GM12865 (cell line): Measurements from ENCODE around the gene CLIC5.
A peak's percentile ranks its signal among the peaks of the same experiment; 100 is the strongest.

ENCODE experiments used
- DNase-seq: peaks from one replicate; pipeline ENCODE4 v3.0.0; 2010; ENCODE audit warnings: low read depth
- H3K4me3 ChIP-seq: 2 replicates; pipeline ENCODE4 v1.5.1; 2011; ENCODE audit warnings: mild to moderate bottlenecking, low read depth, low read length, control low read depth
- TF ChIP-seq, protein P1 (sequence below): IDR thresholded peaks from 2 replicates; pipeline ENCODE4 v1.5.1; 2011; ENCODE audit warnings: low read length, control low read depth, low read depth, inconsistent platforms; ENCODE audit not compliant: insufficient read depth; ENCODE audit errors: missing control alignments

CLIC5 gene

GRCh38 chr6:45966797-45967196 is 48.9 kb downstream of the CLIC5 start:
- TF ChIP-seq, protein P1, sequence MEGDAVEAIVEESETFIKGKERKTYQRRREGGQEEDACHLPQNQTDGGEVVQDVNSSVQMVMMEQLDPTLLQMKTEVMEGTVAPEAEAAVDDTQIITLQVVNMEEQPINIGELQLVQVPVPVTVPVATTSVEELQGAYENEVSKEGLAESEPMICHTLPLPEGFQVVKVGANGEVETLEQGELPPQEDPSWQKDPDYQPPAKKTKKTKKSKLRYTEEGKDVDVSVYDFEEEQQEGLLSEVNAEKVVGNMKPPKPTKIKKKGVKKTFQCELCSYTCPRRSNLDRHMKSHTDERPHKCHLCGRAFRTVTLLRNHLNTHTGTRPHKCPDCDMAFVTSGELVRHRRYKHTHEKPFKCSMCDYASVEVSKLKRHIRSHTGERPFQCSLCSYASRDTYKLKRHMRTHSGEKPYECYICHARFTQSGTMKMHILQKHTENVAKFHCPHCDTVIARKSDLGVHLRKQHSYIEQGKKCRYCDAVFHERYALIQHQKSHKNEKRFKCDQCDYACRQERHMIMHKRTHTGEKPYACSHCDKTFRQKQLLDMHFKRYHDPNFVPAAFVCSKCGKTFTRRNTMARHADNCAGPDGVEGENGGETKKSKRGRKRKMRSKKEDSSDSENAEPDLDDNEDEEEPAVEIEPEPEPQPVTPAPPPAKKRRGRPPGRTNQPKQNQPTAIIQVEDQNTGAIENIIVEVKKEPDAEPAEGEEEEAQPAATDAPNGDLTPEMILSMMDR = no peak
- H3K4me3 ChIP-seq = no peak overlapping the region
- peak; percentile 41 for DNase-seq

DNA sequence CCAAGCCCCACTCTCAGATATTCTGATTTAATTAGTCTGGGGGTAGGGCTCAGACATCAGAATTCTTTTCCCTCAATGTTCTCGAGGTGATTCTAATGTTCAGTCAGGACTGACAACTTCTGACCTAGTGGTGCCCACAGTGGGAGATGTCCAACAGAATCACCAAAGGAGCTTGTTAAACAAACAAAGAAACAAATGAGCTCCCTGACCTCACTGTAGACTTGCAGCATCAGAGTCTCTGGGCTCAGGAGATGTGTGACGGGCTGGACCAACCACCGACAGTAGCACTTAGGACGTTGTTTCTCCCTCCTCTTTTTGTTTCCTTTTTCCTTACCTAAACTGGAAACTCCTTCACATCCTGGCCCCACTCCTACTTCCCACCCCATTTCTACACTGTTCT is 49.3 kb downstream of the CLIC5 start:
- TF ChIP-seq, protein P1 = no peak

GRCh38 chr6:45965792-45966191 is 49.9 kb downstream of the CLIC5 start:
- DNase-seq = no peak
- H3K4me3 ChIP-seq = no peak overlapping the region
- TF ChIP-seq, protein P1 = no peak

More for the DNA sequence above, 49.3 kb downstream of the CLIC5 start:
- no peak overlapping the region for H3K4me3 ChIP-seq
- DNase-seq = no peak

DNA sequence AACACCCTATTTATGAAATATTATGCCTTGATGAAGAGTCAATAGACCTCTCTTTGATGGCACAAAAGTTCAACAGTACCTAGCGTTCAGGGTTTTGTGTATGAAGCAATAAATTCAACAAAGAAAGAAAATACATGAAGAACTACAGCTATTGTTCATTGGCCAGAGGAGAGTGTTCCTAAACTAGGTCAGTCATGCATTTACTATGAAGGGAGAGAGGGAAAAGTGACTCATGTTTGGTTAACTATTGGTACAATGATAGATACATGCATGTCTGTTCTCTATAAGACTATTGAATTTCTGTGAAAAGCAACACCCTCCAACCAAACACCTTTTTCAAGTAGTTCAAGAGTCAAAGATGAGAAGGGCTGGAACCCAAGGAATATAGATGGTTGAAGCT is 50.7 kb downstream of the CLIC5 start:
- no peak for DNase-seq

DNA sequence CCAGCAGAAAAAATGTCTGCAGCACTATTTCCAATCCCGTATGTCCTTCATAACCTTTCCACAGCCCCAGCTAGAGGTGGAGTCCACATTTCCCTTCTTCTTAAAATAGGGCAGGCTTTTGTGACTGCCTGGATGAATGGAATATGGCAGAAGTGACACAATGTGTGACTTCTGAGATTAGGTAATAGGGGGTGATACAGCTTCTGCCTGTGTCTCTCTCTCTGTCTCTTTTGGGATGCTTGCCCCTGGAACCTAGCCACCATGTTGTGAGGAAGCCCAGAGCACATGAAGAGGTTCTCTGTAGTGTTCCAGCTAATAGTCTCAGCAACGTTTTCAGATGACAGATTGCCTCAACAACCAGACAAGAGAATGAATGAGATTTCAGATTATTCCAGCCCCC is 51.4 kb downstream of the CLIC5 start:
- TF ChIP-seq, protein P1 = no peak
- DNase-seq = no peak

More for the DNA sequence above, 50.7 kb downstream of the CLIC5 start:
- TF ChIP-seq, protein P1 = no peak
- no peak overlapping the region for H3K4me3 ChIP-seq

GRCh38 chr6:45963896-45964295 is 51.8 kb downstream of the CLIC5 start:
- TF ChIP-seq, protein P1 = no peak
- no peak for DNase-seq
- H3K4me3 ChIP-seq = no peak overlapping the region

More for the DNA sequence above, 51.4 kb downstream of the CLIC5 start:
- H3K4me3 ChIP-seq = no peak overlapping the region

DNA sequence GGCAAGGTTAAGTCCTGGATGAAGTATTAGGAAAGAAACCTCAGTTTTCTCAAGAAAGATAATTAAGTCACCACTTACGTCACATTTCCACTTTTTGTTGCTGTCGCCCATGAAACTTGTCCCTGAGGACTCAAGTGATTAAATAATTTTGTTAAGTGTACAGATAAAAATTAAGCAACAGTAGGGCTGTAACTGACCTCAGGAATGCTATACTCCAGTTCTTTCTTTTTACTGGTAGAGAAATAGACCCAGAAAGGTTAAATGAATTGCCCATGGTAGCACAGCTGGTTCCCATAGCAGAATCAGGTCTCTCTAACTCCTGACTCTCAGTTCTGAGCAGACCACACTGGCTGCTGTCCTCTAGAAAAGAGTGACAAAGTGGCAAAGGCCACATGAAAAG is 54.5 kb downstream of the CLIC5 start:
- DNase-seq = no peak
- TF ChIP-seq, protein P1 = no peak
- no peak overlapping the region for H3K4me3 ChIP-seq
